ELF-1 (cell line): ENCODE measurements around the gene ERCC4.
A peak's percentile ranks its signal among the peaks of the same experiment; 100 is the strongest.
"Not testable (repeated sequence)": the region's sequence is repeated elsewhere in the genome, so short reads cannot be mapped to it uniquely, and the experiment has no call there.

ENCODE experiments used
- DNase-seq: peaks from one replicate; pipeline ENCODE4 v3.0.0-alpha.2; 2016; ENCODE audit warnings: low read depth, low spot score

The ERCC4 gene

GRCh38 chr16:13919683-13920509, at the start of gene ERCC4:
Gene ERCC4, plus strand, starts transcription at chr16:13920154. Its CDS starts 12 bp downstream, at chr16:13920166.
- peak; percentile 100 for DNase-seq

DNA sequence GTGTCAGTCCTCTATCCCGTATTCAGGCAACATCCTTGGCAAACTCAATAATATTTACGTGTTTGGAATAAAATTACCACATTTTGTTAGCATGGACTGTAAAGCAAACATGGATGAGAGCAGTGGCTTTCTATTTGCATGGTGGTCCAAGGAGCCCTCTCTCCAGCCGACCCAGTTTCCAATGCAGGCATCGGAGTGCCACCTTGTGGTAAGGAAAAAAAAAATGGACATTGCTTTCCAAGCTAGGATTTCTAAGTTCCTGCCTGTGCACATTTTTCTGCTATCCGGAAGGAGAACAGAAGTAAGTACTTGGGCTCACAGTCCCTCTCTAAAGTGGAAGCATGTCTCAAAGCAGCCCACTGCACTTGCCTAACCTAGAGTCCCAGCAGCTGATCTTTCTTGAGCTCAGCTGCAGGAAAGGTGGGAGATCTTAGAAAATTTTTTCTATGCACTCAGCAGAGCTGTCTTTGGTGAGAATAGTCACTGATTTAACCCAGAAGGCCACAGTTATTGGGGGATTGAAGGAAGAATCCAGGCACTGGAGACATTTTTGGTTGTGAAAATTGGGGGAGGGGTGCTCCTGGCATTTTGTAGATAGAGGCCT, 46.0 kb upstream of the ERCC4 start:
- peak; percentile 59 for DNase-seq

- no peak for DNase-seq
Observed at GRCh38 chr16:13875614-13876284, 44.2 kb upstream of the ERCC4 start.

DNA sequence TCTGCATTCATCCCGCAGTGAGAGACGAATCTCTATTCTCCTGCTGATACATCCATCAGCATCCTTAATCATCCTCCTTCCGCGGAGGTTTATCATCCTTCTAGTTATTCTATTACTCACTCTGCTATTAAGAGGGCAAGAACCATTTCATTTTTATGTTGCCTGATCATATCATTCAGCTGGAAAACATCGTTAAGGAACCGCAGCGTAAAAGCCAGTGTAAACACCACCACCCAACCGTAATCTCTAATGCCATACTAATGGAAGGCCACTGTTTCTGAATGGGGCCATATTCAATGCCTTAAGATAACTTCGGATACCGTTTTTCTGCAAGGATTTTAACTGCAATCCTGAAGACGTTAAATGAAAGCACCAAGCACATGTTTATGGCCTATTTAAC, 36.7 kb upstream of the ERCC4 start:
- DNase-seq: no peak

GRCh38 chr16:13883881-13884280, 36.1 kb upstream of the ERCC4 start:
- no peak for DNase-seq

DNA sequence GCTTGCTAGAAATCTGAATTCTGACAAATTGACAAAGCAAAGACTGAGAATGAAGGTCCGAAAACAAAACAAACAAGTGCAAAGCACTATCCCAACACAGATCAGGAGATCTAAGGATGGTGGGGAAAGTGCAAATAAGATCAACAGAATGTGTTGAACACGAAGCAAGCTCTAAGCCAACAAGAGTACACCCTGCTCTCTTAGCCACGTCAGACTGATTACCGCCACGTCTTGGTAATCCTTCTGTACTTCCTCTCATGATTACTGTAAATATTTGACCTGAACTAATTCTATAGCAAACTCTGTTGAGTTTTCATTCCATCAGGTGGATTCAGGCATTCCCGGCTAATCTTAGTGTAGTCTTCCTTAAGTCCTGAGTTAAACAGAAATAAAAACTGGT, 34.3 kb upstream of the ERCC4 start:
- DNase-seq: no peak

GRCh38 chr16:13886608-13887007, 33.3 kb upstream of the ERCC4 start:
- DNase-seq: no peak

- DNase-seq: not testable (repeated sequence)
Observed at GRCh38 chr16:13889323-13889722, 30.6 kb upstream of the ERCC4 start.

DNA sequence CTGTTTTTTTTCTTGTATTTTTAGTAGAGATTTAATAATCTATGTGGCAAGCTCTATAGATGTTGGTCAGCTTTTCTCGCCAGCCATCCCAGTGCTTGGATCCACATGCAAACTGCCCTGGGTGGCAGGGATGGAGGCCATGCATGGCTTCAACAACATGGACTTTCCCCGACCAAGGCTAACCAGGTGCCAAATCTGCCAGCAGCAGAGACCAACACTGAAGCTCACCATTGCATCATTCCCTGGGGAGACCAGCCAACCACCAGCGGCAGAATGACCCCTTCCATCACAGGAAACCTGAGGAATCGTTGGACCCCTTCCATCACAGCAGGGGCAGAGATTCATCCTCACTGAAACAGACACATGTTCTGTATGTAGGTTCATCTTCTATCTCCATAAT, 27.7 kb upstream of the ERCC4 start:
- no peak for DNase-seq

GRCh38 chr16:13895516-13895915, 24.4 kb upstream of the ERCC4 start:
- no peak for DNase-seq

DNA sequence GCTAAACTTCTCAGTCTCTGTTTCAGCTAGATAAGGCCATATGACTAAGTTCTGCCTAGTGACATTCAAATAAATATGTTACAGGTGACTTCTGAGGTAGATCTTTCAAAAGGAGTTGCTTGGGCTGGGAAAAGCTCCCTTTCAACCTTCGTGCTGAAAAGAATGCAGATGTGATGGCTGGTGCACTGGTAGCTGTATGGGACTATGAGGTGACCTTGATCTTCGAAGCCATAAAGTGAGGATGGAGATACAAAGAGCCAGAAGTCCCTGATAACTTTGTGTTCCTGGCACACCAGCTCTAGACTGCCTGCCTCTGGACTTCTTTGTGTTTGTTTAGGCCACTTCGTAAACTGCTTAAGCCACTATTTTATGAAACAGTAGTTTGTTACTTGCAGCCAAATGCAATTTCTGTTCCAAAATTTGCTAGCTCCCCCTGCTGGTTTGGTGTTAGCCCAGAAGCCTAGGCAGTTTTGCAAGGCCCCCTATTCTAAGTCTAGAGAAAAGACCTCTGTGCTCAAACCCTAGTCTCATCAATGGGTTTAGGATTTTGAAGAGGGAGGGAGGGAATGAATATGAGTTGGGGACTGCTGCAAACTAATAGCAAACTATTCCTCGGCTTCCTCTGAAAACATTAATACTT, 23.3 kb upstream of the ERCC4 start:
- DNase-seq: no peak

- DNase-seq: no peak
Observed at GRCh38 chr16:13897806-13898205, 22.1 kb upstream of the ERCC4 start.

DNA sequence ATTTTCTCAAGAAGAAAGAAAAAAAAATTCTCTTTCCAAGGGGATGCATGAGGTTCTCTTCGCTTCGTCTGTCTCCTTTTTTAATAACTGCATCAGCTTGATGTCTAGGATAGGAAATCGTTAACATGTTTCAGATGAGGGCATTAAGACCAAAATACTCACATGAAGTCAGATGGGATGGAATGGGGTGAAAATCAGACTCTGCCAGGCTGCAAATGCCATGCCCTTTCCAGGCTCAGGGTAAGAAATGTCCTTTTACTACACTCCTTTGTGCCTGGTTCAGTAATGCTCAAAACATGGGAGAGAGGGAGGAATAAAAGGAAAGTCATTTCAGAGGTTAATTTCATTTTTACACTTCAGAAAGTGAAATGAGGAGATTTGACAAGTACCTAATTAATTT, 21.7 kb upstream of the ERCC4 start:
- no peak for DNase-seq

DNA sequence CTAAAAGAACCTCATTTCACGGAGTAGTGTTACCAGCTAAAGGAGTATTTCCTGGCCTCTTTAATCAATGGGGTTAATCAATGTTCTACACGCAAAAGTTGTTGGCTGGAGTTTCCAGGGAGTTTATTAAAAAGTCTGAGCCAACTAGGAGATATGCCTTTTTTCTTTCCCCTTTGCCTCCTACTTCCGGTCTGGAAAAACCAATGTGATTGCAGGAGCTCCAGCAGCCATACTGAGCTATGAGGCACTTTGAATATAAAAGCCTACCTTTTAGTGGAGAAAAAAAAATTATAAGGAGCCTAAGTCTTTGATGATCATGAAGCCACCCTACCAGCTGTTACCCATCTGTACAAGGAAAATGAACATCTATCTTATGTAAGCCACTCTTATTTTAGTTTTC, 17.9 kb upstream of the ERCC4 start:
- DNase-seq: no peak

- DNase-seq: no peak
Observed at GRCh38 chr16:13902677-13903076, 17.3 kb upstream of the ERCC4 start.

GRCh38 chr16:13904179-13904691, 15.7 kb upstream of the ERCC4 start:
- DNase-seq: no peak

- DNase-seq: peak; percentile 52
Observed at GRCh38 chr16:13904822-13905221, 15.1 kb upstream of the ERCC4 start.

DNA sequence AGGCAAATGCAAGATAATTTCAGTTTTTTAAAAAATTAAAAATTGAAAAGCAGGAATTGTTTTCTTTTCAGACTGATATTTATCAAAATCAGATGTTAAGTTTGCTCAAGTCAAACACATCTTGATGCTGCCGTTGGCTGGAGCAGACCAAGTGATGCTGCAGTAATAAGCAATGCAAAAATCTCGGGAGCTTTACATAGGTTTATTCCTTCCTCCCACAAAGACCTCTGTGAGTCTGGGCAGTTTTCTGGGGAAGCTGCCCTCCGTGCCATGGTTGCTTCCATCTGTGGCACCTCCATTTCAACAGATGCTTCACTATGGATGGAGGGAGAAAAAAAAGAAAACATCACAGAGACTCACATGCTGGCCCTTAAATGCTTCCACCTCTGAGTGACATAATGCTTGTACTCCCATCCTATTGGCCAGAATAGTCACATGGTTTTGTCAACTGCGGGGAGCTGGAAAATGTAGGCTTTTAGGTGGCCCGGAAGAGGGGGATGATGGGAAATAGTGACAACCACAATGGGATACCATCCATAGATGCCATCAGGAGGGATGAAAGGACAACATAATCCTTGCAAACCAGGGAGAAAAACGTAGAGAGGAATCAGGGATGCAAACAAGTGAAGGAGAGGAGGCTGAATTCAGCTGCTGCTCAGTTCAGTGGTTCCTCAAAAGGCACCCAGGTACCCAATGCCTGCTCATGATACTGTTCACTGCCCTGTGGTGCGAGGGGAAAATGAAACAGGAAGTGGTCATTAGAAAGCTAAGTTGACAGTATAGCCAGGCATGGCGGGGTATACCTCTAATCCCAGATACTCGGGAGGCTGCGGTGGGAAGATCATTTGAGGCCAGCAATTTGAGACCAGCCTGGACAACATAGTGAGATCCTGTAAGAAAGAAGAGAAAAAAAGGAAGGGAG, 13.5 kb upstream of the ERCC4 start:
- no peak for DNase-seq

DNA sequence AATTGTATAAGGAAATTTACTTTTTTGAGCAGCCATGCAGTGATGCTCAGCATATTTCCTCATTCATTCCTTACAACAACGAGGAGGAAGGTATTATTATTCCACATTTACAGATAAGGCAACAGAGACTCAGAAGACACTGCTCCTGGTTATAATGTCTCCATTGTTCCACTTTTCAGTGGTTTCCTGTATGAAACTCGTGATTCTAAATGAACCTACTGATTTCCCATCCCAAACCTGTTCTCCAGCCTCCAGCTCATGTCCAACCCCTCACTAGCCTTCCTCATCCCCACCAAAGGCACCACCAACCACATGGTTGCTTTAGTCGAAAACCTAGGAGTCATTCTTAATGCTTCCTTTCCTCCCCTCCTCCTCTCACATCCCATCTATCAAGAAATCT, 12.5 kb upstream of the ERCC4 start:
- DNase-seq: no peak

DNA sequence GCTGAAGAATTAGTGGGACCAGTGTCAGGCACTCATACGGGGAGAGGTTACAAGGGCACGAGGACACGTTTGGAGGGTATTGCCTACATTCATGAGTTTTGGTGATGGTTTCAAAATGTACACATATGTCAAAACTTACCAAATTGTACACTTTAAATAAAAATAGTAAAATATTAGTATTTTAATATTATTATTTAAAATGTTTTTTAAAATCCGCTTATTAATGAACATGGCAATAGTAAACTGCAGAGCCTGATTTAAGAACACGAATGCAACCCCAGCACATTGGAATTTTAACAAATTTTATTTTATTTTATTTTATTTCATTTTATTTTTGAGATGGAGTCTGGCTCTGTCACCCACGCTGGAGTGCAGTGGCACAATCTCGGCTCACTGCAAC, 10.9 kb upstream of the ERCC4 start:
- no peak for DNase-seq

DNA sequence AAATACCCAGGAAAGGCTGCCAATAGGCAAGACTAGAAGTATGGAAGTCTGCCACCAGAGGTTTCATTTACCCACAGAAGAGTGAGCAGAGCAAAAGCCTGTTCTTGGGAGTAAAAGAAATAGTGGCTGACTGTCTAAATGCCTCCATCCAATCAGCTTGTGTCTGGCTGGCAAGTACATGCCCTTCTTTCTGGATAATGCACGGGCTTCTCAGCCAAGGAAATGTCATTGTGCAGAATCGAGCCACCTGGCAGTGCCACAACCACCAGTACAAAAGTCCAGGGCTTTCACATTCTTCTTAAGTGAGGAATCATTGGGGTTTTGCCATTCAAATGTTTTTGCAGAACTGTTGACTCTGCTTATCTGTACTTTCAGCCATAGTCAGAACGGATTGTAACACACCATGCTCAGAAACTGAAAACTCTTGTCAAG, 10.1 kb upstream of the ERCC4 start:
- DNase-seq: no peak
